Epithelial cell of proximal tubule (primary cell): Measurements from ENCODE around the gene HIBADH. TPM values are rescaled to one million over a fixed set of nuclear protein-coding genes. Genes with fewer than 3 reads are reported as not detected.
A peak's percentile ranks its signal among the peaks of the same experiment; 100 is the strongest.

Source experiments
- DNase-seq: peaks from one replicate; pipeline ENCODE4 v3.0.0-alpha.2; 2011; ENCODE audit warnings: low read depth
- H3K4me3 ChIP-seq: 2 replicates; pipeline ENCODE4 v1.5.1; 2011; ENCODE audit warnings: low read depth, mild to moderate bottlenecking, low read length
- total RNA-seq: library from RNA; depleted of rRNA; stranded (reverse); fragments of >200 nt; gene quantifications from 2 replicates; pipeline ENCODE4 v1.2.3, GENCODE V29; 2015
- TF ChIP-seq, protein P1 (sequence below): conservative IDR thresholded peaks from 2 replicates; pipeline ENCODE4 v1.5.1; 2012; ENCODE audit warnings: low read depth, mild to moderate bottlenecking, low read length

HIBADH gene
- total RNA-seq, 1 donor from 2014 or later = 49.5 TPM

GRCh38 chr7:27703181-27703580 is 40.5 kb upstream of the HIBADH start:
- no peak for DNase-seq
- TF ChIP-seq, protein P1, sequence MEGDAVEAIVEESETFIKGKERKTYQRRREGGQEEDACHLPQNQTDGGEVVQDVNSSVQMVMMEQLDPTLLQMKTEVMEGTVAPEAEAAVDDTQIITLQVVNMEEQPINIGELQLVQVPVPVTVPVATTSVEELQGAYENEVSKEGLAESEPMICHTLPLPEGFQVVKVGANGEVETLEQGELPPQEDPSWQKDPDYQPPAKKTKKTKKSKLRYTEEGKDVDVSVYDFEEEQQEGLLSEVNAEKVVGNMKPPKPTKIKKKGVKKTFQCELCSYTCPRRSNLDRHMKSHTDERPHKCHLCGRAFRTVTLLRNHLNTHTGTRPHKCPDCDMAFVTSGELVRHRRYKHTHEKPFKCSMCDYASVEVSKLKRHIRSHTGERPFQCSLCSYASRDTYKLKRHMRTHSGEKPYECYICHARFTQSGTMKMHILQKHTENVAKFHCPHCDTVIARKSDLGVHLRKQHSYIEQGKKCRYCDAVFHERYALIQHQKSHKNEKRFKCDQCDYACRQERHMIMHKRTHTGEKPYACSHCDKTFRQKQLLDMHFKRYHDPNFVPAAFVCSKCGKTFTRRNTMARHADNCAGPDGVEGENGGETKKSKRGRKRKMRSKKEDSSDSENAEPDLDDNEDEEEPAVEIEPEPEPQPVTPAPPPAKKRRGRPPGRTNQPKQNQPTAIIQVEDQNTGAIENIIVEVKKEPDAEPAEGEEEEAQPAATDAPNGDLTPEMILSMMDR = no peak

GRCh38 chr7:27700501-27700900 is 37.8 kb upstream of the HIBADH start:
- no peak overlapping the region for H3K4me3 ChIP-seq
- no peak for DNase-seq
- TF ChIP-seq, protein P1 = no peak

More at GRCh38 chr7:27703181-27703580, 40.5 kb upstream of the HIBADH start:
- no peak overlapping the region for H3K4me3 ChIP-seq

GRCh38 chr7:27699751-27700150 is 37.1 kb upstream of the HIBADH start:
- TF ChIP-seq, protein P1 = no peak
- DNase-seq = no peak
- H3K4me3 ChIP-seq = no peak overlapping the region

GRCh38 chr7:27697861-27698430 is 35.3 kb upstream of the HIBADH start:
- DNase-seq = peak; percentile 30
- H3K4me3 ChIP-seq = no peak overlapping the region
- TF ChIP-seq, protein P1 = no peak

- no peak for DNase-seq
- TF ChIP-seq, protein P1 = no peak
- H3K4me3 ChIP-seq = no peak overlapping the region
Observed at GRCh38 chr7:27695096-27695495, 32.4 kb upstream of the HIBADH start.

DNA sequence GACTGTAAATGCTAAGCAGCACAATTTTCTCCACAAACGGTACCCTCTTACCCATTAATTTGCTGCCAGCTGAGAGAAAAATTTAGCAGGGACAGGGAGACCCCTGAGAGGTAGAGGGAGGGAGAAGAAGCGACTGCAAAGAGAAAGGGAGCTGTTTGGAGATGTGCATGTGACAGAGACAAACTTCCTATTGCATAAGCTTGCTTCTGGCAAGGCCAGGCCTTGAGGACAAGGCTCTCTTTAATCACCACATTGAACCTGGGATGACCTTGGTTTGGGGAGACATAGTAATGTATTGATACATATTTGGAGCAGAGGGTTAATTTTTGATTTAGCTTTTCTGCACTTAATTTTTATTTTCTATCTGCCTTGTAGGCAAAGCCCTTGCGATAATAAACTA is 31.1 kb upstream of the HIBADH start:
- DNase-seq = no peak
- H3K4me3 ChIP-seq = no peak overlapping the region
- TF ChIP-seq, protein P1 = no peak

DNA sequence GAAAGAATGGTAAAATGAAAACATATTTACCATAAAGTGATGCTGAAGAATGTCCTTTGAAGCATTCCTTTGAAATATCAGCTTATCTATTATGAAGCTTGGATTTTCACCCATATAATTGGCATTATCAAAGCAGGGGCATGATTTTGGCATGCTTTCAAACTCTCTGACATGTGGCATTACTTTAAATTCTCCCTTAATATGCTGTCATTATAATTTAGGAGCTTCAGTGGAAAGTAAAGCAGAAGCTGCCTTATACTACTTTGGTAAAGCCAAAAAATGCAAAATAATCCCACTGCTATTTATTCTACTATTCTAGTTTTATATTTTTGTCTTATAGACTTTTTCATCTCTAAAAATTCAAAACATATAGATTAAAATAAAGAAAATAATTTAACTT is 28.0 kb upstream of the HIBADH start:
- TF ChIP-seq, protein P1 = no peak
- DNase-seq = no peak
- H3K4me3 ChIP-seq = no peak overlapping the region
